DMS 273 treated with DMSO at 0.1 percent for 48 hours (cell line): ENCODE data around the gene TAGLN2.
"Not testable (repeated sequence)": the region's sequence is repeated elsewhere in the genome, so short reads cannot be mapped to it uniquely, and the experiment has no call there.

Source experiments
- DNase-seq: peaks from one replicate; lab custom pipeline; 2025; lab: John Stamatoyannopoulos, UW

The TAGLN2 gene

DNA sequence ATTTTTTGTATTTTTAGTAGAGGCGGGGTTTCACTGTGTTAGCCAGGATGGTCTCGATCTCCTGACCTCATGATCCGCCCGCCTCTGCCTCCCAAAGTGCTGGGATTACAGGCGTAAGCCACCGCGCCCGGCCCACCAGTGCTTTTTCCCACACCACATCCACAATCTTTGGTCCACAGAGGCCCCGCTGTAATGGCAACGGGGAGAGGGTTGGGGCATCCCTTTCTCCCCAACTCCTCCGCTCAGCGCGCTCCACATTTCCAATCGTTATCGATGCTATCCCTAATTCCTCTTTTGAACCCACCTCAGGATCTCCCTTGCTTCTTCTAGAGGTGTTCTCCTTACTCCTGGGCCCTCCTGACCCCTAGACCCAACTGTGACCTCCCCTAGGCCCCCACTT lies 25.7 kb downstream of the TAGLN2 start:
- not testable (repeated sequence) for DNase-seq

DNA sequence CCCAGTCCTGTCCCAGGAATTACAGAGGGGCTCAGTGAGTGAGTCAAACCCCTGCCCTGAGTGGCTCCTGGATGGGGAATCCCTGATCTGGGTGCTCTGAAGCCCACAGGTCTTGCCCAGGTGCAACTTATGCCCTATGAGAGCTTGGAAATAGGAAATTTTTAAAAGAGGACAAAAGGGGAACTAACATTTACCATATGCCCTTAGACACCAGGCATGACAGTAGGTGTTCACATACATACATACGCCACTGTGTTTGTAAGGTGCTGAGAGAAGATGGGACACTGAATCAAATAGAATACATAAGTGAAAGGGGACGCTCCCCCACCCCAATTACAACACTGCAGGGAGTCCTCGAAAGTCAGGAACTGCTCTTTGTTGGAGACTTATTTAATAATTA lies 26.8 kb downstream of the TAGLN2 start:
- no peak for DNase-seq

DNA sequence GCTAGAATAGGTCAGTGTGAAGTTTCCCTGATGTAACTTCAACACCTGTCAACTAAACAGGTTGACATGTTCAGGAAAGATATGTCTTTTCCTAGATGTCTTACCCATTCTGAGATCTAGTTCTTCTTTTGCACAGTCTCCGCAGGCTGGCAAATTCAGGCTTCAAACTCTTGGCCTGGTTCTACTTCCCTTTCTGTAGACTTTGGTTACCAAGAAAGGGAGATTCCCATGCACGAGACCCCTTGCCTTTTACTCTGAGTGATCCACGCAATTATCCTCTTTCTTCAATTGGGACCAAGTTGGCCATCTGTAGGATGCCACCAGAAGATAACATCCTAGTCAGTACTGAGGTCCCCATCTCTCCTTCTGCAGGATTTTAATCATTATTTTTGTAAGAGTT lies 27.3 kb downstream of the TAGLN2 start:
- no peak for DNase-seq

DNA sequence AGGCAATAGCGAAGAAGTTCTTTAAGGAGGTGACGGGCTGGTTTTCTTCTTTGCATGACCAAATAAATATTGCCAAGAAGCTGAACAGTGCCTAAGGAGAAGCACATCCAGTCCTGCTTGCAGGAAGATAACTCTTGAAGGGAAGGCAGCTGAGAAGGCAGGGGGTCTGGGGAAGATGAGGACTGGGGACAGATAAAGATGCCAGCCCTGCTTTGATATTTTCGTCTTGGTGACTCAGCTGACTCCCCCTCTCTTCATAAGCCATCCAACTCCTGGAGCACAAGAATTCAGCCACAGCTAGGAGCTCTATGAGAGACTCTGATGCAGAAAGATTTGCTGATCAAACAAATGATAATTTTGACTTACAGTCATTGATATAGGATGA lies 28.8 kb downstream of the TAGLN2 start:
- DNase-seq: no peak

DNA sequence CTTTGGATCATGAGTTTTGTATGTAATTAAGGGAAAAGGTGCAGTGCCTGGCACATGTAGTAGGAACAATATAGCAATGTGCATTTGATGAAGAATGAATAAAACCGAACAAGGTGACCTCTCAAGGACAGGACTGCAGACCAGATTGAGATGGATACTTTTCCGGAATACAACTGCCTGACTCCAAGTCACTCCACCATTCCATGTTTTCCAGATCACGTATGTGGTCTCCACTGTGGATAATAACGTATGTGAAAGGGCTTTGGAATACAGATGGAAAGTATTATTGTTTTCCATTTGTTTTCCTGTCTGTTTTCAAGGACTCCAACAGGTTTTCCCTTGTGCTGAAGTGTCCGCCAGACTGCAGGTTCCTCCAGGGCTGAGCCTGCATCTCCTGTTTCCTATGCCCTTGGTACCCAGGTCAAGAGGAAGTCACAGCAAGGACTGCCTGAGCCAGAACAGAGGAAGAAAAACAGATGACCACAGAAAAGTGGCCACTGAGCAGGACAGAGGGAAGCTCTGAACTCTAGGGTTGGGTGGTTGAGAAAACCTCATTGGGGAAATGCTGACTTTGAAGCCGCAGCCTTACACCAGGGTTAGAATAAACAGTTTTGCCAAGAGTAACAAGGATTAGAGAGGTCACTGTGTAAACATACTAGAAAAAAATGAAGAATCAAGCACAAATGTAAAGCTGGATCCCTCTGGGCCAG lies 29.3 kb downstream of the TAGLN2 start:
- no peak for DNase-seq

DNA sequence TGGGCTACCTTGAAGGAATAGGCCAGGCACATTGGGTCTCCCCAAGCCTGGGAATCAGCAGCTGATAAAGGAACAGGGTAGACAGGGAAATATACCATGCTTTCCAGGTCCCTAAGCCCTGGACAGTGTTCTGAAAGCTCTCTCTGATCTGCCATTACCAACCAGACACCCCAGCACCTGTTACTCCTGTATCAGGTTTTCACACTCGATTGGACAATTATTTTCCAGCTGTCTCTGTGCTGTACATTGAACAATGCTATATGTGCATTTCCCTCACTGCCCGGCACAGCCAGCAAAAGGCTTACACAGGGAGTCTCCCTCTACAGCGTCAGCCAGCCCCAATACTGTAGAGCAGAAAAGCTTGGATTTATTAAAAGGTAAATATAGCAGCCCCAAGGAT lies 30.0 kb downstream of the TAGLN2 start:
- no peak for DNase-seq

DNA sequence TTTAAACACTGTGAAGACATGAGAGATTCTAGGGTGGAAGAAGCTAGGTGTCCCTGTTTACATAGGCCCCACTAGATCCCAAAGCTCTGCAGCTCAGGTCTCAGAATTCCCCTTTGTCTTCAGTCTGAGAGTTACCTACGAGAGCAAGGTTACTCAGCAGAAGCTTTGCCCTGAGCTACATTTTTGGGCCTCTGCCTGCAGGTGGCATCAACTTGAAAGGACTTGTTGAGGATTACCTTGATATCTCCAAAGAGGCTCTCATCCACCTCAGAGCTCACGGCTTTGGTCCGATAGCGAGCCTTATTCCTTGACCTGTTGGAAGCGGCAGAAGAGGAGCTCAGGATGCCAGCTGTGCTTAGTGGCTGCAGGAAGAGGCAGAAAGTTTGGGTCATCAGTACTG lies 32.4 kb downstream of the TAGLN2 start:
- no peak for DNase-seq

DNA sequence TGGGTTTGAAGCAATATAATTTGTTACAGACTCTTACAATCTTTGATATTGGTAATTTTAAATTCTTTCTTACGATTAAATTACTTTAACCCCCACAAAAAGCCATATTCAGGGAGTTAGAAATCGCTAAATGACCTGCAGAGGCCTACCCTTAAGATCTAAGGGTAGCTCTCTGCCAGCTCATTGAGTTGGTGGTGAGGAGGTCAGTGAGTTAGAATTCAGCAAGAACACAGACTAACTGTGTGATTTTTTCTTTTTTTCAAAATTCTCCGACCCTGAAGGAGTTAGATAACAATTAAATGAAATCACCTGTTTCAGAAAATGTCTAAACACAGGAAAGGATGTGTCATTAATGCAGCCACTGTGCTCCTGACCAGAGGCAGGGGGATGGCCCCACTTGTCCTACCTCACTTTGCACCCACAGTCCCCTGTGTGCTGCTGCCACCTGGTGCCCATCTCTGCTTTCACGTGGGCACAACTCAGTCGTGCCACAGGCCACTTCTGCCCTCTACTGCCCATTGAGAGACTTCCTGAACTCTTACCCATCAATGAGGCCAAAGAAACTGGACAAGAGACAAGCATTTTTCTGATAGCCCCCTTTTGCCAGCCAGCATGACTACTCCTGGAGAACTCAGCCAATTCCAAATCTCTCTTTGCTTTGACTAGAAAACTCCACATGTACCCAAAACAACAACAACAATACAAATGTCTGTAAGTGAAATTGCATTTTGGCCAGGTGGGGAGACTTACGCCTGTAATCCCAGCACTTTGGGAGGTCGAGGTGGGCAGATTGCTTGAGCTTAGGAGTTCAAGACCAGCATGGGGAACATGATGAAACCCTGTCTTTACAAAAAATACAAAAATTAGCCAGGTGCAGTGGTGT lies 33.8 kb downstream of the TAGLN2 start:
- peak; percentile 79 for DNase-seq

DNA sequence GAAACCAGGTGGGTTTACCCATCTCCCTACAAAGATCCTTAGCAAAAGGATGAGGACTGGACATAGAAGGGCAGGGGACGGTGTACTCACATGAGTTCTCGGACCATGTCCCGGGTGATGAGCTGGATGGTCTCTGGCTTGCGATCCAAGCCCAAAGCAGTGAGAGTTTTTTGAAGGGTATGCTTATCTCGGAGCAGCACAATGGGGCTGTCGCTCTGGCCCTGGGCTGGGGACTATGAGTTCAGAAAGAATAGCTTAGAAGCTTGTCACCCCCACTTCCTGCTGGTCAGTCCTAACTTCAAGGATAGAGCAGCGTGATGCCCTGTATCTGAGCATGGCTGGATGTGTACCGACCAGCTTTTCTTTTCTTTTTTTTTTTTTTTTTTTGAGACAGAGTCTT lies 34.9 kb downstream of the TAGLN2 start:
- no peak for DNase-seq

DNA sequence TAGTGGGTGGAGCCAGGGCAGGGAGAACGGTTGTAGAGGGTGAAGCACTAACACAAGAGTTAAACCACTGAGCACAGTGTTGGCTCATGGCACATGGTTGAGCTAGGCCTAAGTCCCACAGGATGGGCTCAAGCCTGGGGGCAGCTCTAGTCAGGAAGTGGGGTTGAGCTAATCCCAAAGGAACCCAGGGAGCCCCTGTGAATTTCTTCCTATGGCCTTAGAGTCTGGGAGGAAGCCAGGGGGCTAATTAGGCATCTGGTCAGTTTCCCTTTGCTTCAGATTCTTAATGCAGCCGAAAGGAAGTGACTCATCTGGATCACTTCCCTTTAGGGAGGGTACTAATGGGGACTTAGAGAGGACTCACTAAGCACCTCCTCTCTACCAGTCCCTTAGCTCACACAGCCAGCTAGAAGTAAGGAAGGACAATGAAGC lies 35.5 kb downstream of the TAGLN2 start:
- peak; percentile 27 for DNase-seq

DNA sequence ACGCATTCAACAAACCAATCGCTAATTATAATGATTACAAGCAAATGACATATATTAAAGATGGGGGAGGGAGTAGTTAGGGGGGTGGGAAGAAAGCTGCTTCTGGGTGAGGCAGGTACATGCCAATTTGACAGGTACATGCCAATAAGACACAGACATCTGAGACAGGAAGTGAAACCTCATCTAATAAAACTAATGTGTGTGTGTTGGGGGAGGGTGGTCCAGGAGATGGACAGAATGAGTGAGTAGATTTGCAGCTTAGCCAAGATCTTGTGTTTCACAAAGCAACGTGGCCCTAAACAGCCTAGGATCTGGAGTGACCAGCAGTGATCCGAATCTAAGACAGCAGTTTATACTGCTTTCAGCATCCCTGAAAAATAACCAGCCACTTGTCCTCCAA lies 36.1 kb downstream of the TAGLN2 start:
- no peak for DNase-seq

DNA sequence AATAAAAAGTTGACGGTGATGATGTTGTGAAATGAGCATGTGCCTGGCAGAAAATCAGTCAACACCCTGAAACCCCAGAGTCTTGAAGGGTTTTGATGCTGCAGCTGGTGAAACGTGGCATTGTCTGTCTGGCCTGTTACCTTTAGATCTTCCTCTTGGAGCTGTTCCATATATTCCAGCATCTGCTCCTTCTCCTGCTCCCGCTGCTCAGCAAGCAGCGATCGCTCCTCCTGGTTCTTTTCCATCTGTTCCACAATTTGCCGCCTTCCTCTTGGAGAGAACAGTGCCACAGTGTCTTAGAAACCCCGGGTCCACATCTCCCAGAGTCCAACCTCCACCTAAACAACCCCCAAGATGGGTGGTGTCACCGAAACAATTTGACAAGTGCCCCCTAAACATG lies 41.0 kb downstream of the TAGLN2 start:
- DNase-seq: no peak

DNA sequence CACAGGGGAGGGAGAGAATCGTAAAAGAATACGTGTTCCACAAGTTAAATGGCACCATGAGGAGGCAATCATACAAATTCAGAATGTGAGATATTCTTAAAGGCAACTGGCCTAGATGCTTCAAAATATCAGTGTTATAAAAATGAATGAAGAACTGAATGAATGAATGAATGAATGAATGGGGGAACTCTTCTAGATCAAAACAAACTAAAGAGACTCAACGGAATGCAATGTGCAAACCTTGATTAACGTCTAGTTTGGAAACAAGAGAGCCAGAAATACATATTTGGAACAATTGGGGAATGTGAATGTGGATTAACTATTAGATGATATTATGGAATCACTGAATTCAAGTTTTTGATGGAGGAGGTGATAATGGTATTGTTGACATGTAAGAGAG lies 42.2 kb downstream of the TAGLN2 start:
- no peak for DNase-seq

DNA sequence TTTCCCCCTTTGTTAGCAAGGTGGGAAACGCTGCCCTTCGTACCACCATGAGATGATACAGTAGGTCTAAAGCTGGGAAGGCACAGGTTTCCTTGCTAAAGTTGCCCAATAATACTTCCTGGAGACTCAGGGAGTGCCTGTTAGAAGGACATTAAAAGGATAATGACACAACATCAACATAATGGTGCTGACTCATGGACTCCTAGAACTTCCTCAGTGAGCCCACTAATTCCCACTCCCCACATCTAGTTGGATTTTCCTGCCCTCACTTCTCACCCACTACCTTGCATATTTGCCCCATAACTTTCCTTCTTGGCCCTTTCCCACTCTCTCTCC lies 42.8 kb downstream of the TAGLN2 start:
- DNase-seq: no peak

DNA sequence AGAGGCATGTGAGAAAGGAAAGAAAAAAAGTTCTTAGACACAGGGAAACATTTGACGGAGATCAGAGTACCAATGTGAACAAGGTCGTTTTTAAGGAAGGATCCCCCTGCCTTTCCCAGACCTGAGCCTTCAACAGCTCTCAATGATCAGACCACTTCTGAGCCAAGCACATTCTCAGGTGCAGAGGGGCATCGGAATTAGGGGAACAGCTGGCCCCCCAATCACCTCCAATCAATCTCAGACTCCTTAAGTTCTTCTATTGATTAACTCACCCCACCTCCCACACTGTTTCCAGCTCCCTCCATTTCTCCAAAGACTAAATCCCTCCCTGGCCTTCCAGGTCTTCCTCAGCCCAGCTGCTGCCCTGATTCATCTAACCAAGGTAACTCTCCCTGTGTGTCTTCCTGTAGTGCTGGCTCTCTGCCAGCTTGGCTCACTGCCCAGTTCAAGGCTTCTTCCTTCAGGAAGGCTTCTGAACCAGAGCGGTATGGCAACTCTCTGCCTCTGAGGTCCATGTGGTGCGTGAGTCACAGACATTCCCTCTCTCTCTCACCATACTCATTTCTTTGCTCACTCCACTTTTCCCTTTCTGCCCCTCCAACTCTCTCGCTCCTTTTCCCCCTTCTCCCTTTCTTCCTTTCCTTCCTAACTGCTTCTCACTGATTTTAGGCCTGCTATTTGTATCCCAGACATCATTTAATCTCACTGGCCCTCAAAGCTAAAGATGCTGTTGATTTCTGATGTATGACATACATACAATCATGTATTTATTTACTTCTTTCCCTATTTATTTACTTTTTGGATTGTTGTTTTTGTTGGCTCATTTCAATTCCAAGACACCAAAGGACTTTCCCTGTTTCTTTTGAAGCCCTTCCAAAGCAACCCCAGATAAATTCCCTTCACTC lies 43.4 kb downstream of the TAGLN2 start:
- DNase-seq: peak; percentile 75

DNA sequence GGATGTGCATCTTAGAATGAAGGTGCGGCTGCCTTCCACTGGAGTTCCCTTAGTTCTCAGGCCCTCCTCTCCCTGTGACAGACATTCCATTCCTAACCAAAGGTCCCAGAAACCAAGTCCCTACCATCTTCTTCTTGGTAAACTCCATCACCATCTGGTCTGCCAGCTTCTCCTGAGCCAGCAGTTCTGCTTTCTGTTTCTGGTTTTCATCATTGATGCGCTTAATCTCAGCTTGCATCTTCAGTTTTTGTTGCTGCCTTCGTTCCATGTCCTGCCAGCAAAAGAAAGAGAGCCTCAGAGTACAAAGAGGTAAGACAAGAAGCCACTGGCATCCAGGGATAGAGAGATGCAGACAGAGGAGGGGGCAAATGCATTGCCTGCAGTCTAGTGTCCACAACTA lies 44.9 kb downstream of the TAGLN2 start:
- no peak for DNase-seq

DNA sequence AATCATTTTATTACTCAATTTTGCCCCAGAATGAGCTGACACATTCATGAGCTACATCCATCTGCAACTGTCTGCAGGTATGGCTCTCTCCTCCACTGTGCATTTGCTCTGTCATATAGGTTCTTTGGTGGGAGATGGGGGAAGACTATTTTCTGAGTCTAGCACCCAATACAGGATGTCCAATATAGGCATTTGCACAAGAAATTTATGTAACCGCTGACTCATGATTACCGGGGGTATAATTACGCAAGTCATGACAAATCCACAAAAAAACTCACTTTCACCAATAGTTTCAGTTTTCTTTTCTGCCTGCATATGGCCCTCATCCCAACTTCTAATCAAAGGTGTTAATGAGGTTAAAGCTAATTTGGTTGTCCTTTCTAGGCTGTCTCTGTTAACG lies 45.3 kb downstream of the TAGLN2 start:
- DNase-seq: no peak

DNA sequence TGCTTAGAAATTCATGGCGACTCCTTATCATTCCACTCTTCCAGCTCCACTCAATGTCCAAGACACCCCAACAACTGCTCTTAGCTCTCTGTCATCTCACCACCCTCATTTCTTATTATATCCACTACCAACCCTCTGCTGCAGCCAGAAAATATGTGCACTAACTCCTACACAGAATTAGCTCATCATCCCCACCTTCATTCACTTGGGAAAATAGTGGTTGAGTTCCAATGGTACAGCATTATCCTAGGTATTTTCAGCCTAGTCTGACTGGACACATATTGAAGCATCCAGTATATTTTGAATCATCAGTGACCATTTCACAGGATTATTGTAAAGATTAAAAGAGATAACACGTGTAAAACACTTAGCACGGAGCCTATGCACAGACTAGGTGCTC lies 46.2 kb downstream of the TAGLN2 start:
- DNase-seq: no peak

DNA sequence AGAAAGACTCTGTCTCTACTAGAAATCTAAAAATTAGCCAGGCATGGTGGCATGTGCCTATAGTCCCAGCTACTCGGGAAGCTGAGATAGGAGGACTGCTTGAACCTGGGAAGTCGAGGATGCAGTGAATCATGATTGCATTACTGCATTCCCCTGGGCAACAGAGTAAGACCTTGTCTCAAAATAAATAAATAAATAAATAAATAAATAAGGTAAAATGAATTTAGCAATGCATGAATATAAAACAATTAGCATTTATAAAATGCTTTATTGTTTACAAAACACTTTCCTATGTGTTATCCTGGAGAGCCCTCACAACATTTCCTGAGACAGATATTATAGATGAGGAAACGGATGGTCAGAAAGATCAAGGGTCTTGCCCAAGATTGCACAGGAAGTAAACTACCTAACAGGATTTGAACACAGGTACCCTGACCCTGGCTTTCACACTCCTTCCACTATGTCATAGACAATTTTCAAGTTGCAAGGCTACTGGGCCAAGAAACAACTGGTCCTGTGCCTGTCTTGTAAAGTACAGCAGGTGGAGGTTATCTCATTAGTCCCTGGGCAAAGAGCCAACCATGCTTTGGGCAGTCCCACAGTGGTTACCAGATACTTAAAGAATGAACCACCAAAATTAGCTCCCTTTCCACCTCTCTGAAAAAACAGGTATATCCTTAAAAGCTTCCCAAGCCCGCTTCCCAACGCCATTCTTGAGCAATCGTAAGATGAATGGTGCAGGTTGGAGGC lies 47.4 kb downstream of the TAGLN2 start:
- peak; percentile 51 for DNase-seq

DNA sequence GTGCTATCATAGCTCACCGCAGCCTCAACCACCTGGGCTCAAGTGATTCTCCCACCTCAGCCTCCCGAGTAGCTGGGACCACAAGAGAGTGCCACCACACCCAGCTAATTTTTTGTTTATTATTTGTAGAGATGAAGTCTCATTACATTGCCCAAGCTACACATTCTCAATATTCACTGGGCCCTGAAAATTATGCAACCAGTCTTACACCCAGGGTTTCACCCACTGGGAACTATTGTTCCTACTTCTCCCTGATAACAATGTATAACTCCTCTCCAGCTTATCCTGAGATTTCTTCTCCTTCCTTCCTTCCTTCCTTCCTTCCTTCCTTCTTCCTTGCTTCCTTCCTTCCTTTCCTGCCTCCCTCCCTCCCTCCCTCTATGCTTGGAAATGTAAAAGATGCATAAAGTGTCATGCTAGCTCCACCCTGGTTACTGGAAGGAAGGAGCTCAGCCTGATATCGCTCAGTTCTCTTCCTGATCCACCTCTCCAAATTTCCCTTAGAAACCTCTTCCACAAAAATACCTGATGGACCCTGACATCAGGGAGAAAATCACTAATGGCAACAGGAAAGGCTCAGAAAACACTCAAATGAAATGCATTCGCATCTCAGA lies 51.7 kb downstream of the TAGLN2 start:
- DNase-seq: no peak

DNA sequence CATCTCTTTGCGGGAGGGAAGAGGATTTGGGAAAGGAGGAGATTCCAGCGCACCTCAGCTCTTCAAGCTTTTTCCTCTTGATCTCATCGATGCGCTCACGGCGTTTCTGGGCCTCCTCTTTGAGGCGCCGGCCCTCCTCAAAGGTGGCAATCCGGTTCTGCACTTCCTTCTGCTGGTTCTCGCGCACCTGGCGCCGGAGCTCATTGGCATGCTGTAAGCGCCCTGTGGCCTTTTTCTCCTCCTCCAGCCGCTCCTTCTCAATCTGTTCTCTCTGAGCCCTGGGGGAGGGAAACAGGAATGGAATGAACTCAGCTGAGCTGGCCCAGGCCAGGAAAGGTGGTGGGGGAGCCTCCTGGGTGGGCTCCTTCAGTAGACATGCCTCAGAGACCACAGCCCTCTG lies 52.4 kb downstream of the TAGLN2 start:
- no peak for DNase-seq
